Kidney epithelial cell (primary cell): Measurements from ENCODE around the gene TFAP2A. TPM values are rescaled to one million over a fixed set of nuclear protein-coding genes. Genes with fewer than 3 reads are reported as not detected.

Source experiments
- DNase-seq: peaks from one replicate; pipeline ENCODE4 v3.0.0-alpha.2; 2010; ENCODE audit warnings: low read depth
- H3K27me3 ChIP-seq: 2 replicates; pipeline ENCODE4 v1.6.0; 2011; ENCODE audit warnings: low read length; ENCODE audit not compliant: control insufficient read depth, insufficient read depth
- H3K36me3 ChIP-seq: 2 replicates; pipeline ENCODE4 v1.5.1; 2011; ENCODE audit warnings: low read length; ENCODE audit not compliant: control insufficient read depth, insufficient read depth
- H3K4me3 ChIP-seq: 2 replicates; pipeline ENCODE4 v1.5.1; 2011; ENCODE audit warnings: low read depth, mild to moderate bottlenecking, control low read depth, low read length
- CTCF ChIP-seq: IDR thresholded peaks from 2 replicates; pipeline ENCODE4 v1.5.1; 2011; ENCODE audit warnings: mild to moderate bottlenecking, moderate library complexity, low read length, control low read depth, inconsistent platforms; ENCODE audit not compliant: insufficient read depth, poor library complexity, severe bottlenecking
- total RNA-seq: library from RNA; depleted of rRNA; stranded (reverse); fragments of >200 nt; gene quantifications from 2 replicates; pipeline ENCODE4 v1.2.3, GENCODE V29; 2015

The TFAP2A gene
- total RNA-seq, 1 donor from 2014 or later: 11.2 TPM

DNA sequence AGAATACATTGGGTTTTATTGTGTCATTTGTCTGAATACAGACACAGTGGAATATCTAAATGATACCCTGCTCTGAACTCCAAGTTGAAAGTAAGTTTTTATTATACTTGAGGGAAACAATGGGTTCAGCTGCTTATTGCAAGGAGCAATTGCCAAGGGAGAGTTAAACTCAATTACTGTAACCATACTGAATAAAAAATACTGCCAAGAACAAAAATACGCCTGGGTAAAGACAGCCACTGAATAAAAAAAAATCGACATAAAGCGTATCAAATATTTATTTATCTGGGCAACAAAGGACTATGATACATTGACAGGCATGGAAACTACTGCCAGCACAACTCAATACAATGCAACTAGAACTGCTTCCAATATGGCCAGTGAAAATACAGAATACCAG, 18.1 kb downstream of the TFAP2A start:
- Histone ChIP-seq H3K27me3 (peaks cover 29% of the 10 kb centered on the region), H3K4me3 (no peak overlapping the region)
- no peak for TF ChIP-seq CTCF

GRCh38 chr6:10395704-10396546, 18.9 kb downstream of the TFAP2A start:
- no peak for DNase-seq
- H3K27me3 ChIP-seq: peaks cover 34% of the 10 kb centered on the region
- no peak overlapping the region for H3K4me3 ChIP-seq
- H3K36me3 ChIP-seq: no peaks in the 10 kb centered on the region
- no peak for TF ChIP-seq CTCF

More for the DNA sequence above, 18.1 kb downstream of the TFAP2A start:
- no peak for DNase-seq
- no peaks in the 10 kb centered on the region for H3K36me3 ChIP-seq

DNA sequence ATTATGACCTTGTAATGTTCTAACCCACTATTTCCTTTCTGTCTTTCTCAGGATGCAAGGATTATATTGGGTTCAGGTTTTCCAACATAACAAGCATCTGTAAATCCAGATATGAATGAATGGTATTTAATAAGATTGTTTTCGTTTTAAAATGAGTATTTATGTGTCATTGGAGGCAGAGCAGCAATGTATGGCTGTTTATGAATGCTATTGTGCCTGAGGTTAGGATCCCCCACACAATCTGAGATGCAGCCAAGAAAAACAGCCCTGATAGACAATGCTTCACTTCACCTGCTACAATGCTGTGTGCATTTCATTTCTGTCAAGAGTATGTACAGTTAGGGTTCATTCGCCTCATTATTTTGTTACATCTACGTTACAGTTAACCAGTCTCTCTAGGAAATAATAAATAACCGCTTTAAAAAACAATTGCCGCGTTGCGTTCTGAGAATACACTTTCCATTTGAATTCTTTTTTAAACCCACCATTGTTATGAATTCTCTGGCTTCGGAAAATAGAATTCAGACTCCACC, 19.6 kb downstream of the TFAP2A start:
- no peak for TF ChIP-seq CTCF
- Histone ChIP-seq H3K4me3 (no peak overlapping the region), H3K36me3 (no peaks in the 10 kb centered on the region), H3K27me3 (peaks cover 41% of the 10 kb centered on the region)
- DNase-seq: no peak

DNA sequence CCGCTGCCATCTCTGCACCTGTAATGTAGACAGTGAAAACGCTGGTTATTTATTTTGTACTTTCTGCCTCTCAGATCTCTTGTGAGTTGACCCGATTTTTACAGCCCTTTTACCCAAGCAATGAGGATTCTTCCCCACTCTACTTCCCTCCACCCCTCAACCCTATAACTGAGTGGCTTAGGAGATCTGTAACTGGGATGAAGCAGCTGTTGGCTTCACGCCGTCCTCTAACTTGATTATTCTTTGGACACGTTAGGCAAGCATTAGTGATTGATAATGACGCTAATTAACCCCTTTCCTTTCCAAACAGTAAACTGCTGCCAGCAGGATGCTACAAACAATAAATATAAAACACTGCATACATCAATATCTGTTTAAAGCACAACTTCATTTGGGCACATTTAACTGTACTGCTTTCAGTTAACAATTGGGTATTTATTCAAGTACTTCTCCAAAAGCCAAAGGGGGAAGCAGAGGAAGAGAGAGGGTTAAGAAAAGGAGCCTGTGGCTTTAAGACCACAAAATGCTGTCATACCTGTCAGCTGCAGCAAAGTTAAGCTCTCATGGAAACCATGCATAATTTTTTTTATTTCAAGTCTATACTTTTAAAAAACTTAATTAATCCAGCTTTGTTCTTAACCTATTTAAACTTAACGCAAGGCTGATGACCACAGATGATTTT, 21.2 kb downstream of the TFAP2A start:
- DNase-seq: no peak
- Histone ChIP-seq H3K27me3 (peaks cover 56% of the 10 kb centered on the region), H3K4me3 (no peak overlapping the region), H3K36me3 (no peaks in the 10 kb centered on the region)
- TF ChIP-seq CTCF: no peak

DNA sequence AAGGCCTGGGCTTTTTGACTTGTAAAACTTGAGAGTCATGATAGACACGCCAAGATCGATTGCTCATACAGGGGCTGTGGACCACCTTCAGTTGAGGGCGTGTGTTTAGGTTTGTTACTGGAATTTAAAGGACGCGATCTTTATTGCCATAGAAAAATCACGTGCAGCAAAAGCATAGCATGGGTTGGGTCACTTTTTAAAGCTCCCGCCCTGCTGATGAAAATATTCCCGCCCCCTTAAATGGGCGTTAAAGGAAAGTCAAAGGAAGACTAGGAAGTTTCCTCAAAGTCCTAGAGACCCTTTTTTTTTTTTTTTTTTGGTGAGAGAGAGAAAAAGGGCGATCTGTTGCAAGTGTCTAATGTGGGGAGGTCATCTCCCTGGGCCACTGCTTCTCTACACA, 23.1 kb downstream of the TFAP2A start:
- TF ChIP-seq CTCF: no peak
- no peaks in the 10 kb centered on the region for H3K36me3 ChIP-seq
- H3K27me3 ChIP-seq: peaks cover 64% of the 10 kb centered on the region
- no peak for DNase-seq
- no peak overlapping the region for H3K4me3 ChIP-seq
